Effector CD8-positive, alpha-beta T cell (primary cell): ENCODE results near the gene BBC3.
"Not testable (repeated sequence)": the region's sequence is repeated elsewhere in the genome, so short reads cannot be mapped to it uniquely, and the experiment has no call there.

Source experiments
- DNase-seq: peaks from one replicate; lab custom pipeline; 2025; lab: John Stamatoyannopoulos, UW
- total RNA-seq, 4 experiments: gene quantifications; one replicate each; lab custom pipeline; 2026; lab: John Stamatoyannopoulos, UW

The BBC3 gene, protein sequence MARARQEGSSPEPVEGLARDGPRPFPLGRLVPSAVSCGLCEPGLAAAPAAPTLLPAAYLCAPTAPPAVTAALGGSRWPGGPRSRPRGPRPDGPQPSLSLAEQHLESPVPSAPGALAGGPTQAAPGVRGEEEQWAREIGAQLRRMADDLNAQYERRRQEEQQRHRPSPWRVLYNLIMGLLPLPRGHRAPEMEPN
- 14.1 to 48.4 (median 40.9) reads per million in 4 experiments for total RNA-seq

GRCh38 chr19:47230921-47231214 lies at the start of gene BBC3:
Gene BBC3 (minus strand): TSS chr19:47231199. CDS start chr19:47228431, 2,768 bp downstream.
- no peak for DNase-seq

DNA sequence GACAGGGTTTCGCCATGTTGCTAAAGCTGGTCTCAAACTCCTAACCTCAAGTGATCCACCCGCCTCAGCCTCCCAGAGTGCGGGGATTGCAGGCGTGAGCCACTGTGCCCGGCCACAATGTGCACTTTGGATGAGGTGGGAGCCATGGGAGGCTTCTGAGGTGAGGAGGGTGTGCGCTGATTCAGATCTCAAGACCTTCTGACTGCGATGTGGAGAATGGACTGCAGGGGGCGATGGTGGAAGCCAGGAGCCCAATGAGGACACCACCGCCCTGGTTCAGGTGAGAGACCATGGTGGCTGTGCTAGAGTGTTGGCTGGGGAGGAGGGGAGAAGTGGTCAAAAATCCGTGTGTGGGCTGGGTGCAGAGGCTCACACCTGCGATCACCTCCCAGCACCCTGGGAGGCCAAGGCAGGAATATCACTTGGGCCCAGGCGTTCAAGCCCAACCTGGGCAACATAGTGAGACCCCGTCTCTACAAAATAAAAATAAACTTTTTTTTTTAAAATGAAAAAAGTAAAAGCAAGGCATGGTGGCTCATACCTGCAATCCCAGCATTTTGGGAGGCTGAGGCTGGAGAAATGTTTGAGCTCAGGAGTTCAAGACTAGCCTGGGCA lies 49.3 kb upstream of the BBC3 start:
- DNase-seq = peak; percentile 41

DNA sequence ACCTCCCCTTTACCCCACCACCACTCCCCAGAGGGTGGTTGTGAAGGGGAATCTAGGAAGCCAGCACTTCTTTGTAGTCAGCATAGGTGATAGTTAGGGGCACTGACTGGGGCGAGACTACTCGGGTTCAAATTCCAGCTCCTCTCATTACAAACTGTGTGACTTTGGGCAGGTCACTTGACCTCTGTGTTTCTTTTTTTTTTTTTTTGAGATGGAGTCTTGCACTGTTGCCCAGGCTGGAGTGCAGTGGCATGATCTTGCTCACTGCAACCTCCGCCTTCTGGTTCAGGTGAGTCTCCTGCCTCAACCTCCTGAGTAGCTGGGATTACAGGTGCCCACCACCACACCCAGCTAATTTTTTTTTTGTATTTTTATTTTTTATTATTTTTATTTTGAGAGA lies 45.5 kb upstream of the BBC3 start:
- DNase-seq = not testable (repeated sequence)

- DNase-seq = no peak
These were observed 44.9 kb upstream of the BBC3 start for GRCh38 chr19:47275791-47276461.

- peak; percentile 35 for DNase-seq
These were observed 44.1 kb upstream of the BBC3 start for GRCh38 chr19:47274891-47275761.

GRCh38 chr19:47274071-47274890 lies 43.3 kb upstream of the BBC3 start, which contains the start of gene INAFM1:
Gene INAFM1 (plus strand): TSS chr19:47274885. CDS start chr19:47274920, 35 bp downstream.
- peak; percentile 99 for DNase-seq

GRCh38 chr19:47273313-47274070 lies 42.5 kb upstream of the BBC3 start:
- peak; percentile 77 for DNase-seq

GRCh38 chr19:47272448-47273312 lies 41.7 kb upstream of the BBC3 start:
- peak; percentile 51 for DNase-seq

DNA sequence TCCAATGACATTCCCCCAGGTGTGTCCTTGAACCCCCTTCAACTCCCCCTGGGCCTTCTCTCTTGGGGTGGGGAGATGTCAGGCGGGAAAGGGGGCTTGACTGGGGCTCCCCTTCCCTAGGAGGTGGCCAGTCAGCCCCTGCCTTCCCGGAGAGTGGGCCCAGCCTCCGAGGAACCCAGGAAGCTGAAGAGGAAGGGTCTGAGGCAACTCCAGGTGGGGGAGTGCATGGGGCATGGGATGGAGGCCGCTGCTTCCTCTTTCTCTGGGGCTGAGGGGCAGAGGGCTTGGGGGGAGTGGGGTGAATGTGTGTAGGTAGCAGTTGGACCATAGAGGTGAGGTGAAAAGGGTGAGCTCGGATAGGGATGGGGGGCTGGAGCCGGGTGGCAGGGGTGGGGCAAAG lies 41.0 kb upstream of the BBC3 start:
- DNase-seq = no peak

DNA sequence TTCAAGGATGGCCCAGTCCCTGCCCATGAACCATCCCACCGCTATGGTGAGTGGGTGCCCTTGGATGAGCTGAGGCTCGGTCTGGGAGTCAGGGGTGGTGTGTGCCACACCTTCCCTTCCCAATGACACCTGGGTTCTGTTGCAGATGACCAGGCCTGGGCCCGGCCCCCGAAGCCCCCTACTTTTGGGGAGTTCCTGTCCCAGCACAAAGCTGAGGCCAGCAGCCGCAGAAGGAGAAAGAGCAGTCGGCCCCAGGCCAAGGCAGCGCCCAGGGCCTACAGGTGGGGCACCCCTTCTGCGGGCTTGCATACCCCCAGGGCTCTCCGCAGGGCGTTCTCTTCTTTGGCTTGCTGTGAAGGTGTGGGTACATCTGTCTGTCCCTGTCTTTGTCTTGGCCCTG lies 39.4 kb upstream of the BBC3 start:
- DNase-seq = no peak

GRCh38 chr19:47269596-47269995 lies 38.6 kb upstream of the BBC3 start:
- DNase-seq = no peak

GRCh38 chr19:47268028-47268427 lies 37.0 kb upstream of the BBC3 start:
- no peak for DNase-seq

GRCh38 chr19:47267350-47267759 lies 36.4 kb upstream of the BBC3 start:
- DNase-seq = no peak

DNA sequence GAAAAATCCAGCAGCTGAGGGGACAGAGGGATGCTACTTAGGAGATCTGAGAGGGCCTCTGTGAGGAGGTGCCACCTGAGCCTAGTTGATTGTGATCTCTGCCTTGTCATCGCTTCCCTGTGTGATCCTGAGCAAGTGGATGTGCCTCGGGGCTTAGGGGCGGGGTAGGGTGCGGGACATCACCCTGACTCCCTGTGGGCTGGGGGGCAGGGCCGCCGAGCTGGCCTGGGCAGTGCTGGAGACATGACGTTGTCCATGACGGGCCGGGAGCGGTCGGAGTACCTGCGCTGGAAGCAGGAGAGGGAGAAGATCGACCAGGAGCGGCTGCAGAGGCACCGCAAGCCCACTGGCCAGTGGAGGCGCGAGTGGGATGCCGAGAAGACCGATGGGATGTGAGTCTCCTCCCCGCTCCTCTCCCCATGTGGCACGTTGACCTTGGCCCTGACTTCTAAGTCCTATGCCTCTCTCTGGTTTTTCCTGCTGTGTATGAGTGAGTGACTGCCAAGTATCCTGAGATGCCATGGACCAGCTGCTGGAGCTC lies 35.5 kb upstream of the BBC3 start:
- DNase-seq = no peak

- DNase-seq = no peak
These were observed 33.6 kb upstream of the BBC3 start for GRCh38 chr19:47264629-47265028.

GRCh38 chr19:47261946-47262793 lies 31.2 kb upstream of the BBC3 start:
- DNase-seq = not testable (repeated sequence)

GRCh38 chr19:47260476-47260875 lies 29.5 kb upstream of the BBC3 start:
- no peak for DNase-seq

DNA sequence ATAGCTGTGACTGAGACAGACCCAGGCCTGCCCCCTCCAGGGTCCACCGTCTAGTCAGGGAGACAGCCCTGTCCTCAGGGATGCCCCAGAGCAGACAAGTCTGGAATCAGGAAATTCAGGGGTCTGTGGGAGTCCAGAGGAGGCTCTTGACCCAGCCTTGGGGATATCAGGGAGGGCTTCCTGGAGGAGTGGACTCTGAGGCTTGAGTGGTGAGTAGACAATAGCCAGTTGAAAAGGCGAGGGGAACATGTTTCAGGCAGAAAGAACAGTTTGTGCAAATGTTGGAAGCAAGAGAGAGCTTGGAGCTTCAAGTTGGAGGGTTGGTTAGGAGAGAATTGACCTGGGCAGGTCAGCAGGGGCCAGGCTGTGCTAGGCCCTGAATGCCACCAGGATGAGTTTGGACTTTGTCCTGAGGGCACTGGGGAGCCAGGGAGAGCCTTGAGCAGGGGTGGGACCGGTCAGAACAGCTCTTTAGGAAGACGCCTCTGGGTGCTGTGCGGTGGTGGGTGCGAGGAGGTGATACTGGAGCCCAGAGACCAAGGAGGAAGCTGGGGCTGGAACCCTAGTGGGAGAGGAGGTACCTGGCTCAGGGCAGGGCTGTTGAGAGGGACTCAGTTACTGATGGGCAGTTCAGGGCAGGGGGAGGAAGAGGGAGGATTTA lies 28.0 kb upstream of the BBC3 start:
- DNase-seq = no peak
